Esophagus squamous epithelium (tissue), 4 donors: ENCODE measurements around the gene DPCD.

Source experiments
- CTCF ChIP-seq, 6 experiments: fragments of 450-650 bp in 4 of 6; fragments of 200-600 bp in 2 of 6; sonication (generic) in 2 of 6; IDR thresholded peaks; one replicate each; pipeline ENCODE4 v1.5.1; 2016 to 2019; ENCODE audit warnings: antibody characterized with exemption in 6 of 6, mild to moderate bottlenecking in 4 of 6, moderate library complexity in 4 of 6
- POLR2A ChIP-seq, 4 donors: fragments of 450-650 bp; IDR thresholded peaks; one replicate each; pipeline ENCODE4 v1.6.1; 2017; ENCODE audit warnings: antibody characterized with exemption in 4 of 4, mild to moderate bottlenecking in 4 of 4, moderate library complexity in 3 of 4

GRCh38 chr10:101567165-101568006 is 20.7 kb upstream of the DPCD start:
- TF ChIP-seq POLR2A (IDR thresholded peaks at IDR 0.05): no peak
- TF ChIP-seq CTCF (IDR thresholded peaks at IDR 0.05): no peak
